Kasumi-1 (cell line): ENCODE measurements around the gene KRT2.

Experiments used
- DNase-seq, 2 experiments: peaks; one replicate each; lab custom pipeline; 2025; lab: John Stamatoyannopoulos, UW

Gene KRT2

GRCh38 chr12:52651726-52652261 is at the start of gene KRT2:
KRT2 (minus strand) TSS chr12:52652211; CDS start chr12:52652142, 69 bp downstream.
- DNase-seq = no peak

- no peak for DNase-seq
Observed at GRCh38 chr12:52701281-52701680, 49.3 kb upstream of the KRT2 start.

GRCh38 chr12:52699960-52700359 is 47.9 kb upstream of the KRT2 start:
- DNase-seq = no peak

GRCh38 chr12:52699373-52699772 is 47.4 kb upstream of the KRT2 start:
- no peak for DNase-seq

GRCh38 chr12:52698651-52699340 is 46.8 kb upstream of the KRT2 start:
- no peak for DNase-seq

GRCh38 chr12:52697058-52697582 is 45.1 kb upstream of the KRT2 start:
- DNase-seq = no peak

- no peak for DNase-seq
Observed at GRCh38 chr12:52696588-52696987, 44.6 kb upstream of the KRT2 start.

GRCh38 chr12:52695039-52695438 is 43.0 kb upstream of the KRT2 start:
- no peak for DNase-seq

GRCh38 chr12:52694151-52694550 is 42.1 kb upstream of the KRT2 start:
- DNase-seq = no peak

- DNase-seq = no peak
Observed at GRCh38 chr12:52693261-52693660, 41.2 kb upstream of the KRT2 start.

- DNase-seq = no peak
Observed at GRCh38 chr12:52692254-52692653, 40.2 kb upstream of the KRT2 start.

GRCh38 chr12:52691841-52692150 is 39.8 kb upstream of the KRT2 start:
- DNase-seq = no peak

- no peak for DNase-seq
Observed at GRCh38 chr12:52691076-52691840, 39.2 kb upstream of the KRT2 start.

- no peak for DNase-seq
Observed at GRCh38 chr12:52690351-52691075, 38.5 kb upstream of the KRT2 start.

GRCh38 chr12:52689936-52690335 is 37.9 kb upstream of the KRT2 start:
- no peak for DNase-seq

GRCh38 chr12:52689239-52689638 is 37.2 kb upstream of the KRT2 start:
- no peak for DNase-seq

- no peak for DNase-seq
Observed at GRCh38 chr12:52688481-52688880, 36.5 kb upstream of the KRT2 start.

GRCh38 chr12:52687497-52688385 is 35.7 kb upstream of the KRT2 start:
- DNase-seq = no peak

- no peak for DNase-seq
Observed at GRCh38 chr12:52686756-52687487, 34.9 kb upstream of the KRT2 start.

- no peak for DNase-seq
Observed at GRCh38 chr12:52686063-52686462, 34.1 kb upstream of the KRT2 start.

GRCh38 chr12:52685406-52685890 is 33.4 kb upstream of the KRT2 start:
- no peak for DNase-seq
